Right lung (tissue), 10 donors: ENCODE data around the gene USP20. TPM values are rescaled to one million over a fixed set of nuclear protein-coding genes. Genes with fewer than 3 reads are reported as not detected.
"Not testable (repeated sequence)": the region's sequence is repeated elsewhere in the genome, so short reads cannot be mapped to it uniquely, and the experiment has no call there.

Experiments
- DNase-seq, 2 donors: peaks; one replicate each; pipeline ENCODE4 v3.0.0-alpha.2; 2013
- long read RNA-seq, 8 donors: transcript quantifications; one replicate each; lab custom pipeline, GENCODE V29; 2026
- polyA plus RNA-seq, 5 donors: library from polyadenylated mRNA; unstranded; fragments of 120-200 nt; gene quantifications; one replicate each; pipeline versions ENCODE4 v1.2.1 to v1.2.3, GENCODE V29; 2013; ENCODE audit warnings: inconsistent platforms in 1 of 5, low replicate concordance in 1 of 5; ENCODE audit not compliant: insufficient read length in 5 of 5, insufficient read depth in 1 of 5

The USP20 gene
- polyA plus RNA-seq, result 10 to 100 TPM; 17.3 to 24.3 (median 21.0) TPM
- long read RNA-seq, donor 1, partial matches to known transcripts, result 10 of 10 reads
- long read RNA-seq, donor 1, other reads (novel, unspliced or antisense), result 0 of 10 reads
- long read RNA-seq, donor 2, partial matches to known transcripts, result 0 of 1 reads
- long read RNA-seq, donor 2, other reads (novel, unspliced or antisense), result 0 of 1 reads
- long read RNA-seq, donor 3, result 0 reads
- long read RNA-seq, donor 4, result 0 reads
- long read RNA-seq, donor 5, partial matches to known transcripts, result 6 of 6 reads
- long read RNA-seq, donor 5, other reads (novel, unspliced or antisense), result 0 of 6 reads
- long read RNA-seq, donor 6, full-length matches to known transcripts, result 1 of 1 reads
- long read RNA-seq, donor 6, partial matches to known transcripts, result 0 of 1 reads
- long read RNA-seq, donor 6, other reads (novel, unspliced or antisense), result 0 of 1 reads
- long read RNA-seq, donor 7, full-length matches to known transcripts, result 3 of 3 reads
- long read RNA-seq, donor 7, partial matches to known transcripts, result 0 of 3 reads
- long read RNA-seq, donor 7, other reads (novel, unspliced or antisense), result 0 of 3 reads
- long read RNA-seq, donor 8, result 0 reads

DNA sequence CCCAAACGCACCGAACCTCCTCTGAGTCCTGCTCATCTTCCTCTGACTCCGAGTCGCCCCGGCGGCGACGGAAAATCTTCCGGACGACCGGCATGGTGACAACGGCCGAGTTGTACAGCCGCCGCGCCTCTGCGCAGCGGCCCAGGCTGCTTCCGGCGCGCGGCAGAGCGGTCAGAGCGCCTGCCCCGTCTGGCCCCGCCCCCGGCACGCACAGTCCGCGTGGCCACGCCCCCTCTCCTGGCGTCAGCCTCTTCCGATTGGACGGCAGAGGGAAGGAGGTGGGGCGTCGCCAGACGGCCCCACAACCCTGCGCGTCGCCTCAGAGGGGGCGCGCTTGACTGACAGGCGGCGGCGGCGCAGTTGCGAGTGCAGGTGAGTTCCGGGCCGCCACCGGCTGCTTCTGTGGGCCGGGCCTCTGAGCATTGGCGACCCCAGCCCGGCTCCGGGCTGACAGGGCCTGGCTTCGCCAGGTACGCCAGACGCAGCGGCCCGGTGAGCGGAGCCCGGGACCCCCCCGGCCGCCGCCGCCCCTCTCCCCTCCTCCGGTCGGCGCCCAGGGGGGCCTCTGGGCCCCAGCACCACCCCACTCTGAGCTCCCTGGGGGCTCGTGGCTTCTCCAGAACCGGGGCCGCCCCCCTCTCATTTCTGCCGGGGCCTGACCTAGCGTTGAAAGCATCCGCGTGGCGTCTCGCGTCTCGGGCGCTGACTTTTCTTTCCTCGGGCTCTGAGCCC, at the start of gene USP20, which contains the start of gene C9orf78:
Gene USP20 (plus strand): TSS at position 331 of the 732 bp plus-strand sequence. CDS start 17,098 bp downstream, outside the sequence.
Gene C9orf78 (minus strand): TSS at position 148 of the 732 bp plus-strand sequence. CDS start 54 bp downstream, at position 94.
- peak; percentile 97 to 98 for DNase-seq

GRCh38 chr9:129785866-129786265, 49.4 kb upstream of the USP20 start:
- no peak for DNase-seq

DNA sequence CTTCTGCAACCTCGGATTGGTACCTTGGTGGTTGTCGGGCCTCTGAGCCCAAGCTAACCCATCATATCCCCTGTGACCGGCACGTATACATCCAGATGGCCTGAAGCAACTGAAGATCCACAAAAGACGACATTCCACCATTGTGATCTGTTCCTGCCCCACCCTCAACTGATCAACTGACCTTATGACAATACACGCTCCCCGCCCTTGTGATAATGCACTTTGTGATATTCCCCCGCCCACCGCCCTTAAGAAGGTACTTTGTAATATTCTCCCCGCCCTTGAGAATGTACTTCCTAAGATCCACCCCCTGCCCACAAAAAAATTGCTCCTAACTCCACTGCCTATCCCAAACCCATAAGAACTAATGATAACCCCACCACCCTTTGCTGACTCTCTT, 48.8 kb upstream of the USP20 start:
- no peak for DNase-seq

DNA sequence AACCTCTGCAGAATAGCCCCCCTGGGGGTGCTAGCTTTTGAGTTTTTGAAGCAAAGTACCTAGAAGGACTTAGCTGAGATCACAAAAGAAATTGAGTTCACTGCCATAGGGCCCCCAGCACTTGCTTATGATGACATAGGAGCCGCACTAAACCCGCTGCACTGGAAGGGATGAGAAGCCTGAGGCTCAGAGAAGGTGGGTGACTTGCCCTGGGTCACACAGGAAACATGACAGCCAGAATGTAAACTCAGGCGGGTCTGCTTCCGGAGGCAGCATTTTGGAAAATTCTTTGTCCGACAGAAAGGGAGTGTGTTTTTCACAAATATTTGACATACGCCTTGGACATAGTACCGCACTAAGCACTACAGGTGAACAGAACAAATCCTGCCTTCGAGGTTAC, 40.7 kb upstream of the USP20 start:
- DNase-seq, result no peak

- not testable (repeated sequence) for DNase-seq
Observed at GRCh38 chr9:129796029-129796428, 39.2 kb upstream of the USP20 start.

GRCh38 chr9:129798973-129799372, 36.3 kb upstream of the USP20 start:
- DNase-seq, result no peak

DNA sequence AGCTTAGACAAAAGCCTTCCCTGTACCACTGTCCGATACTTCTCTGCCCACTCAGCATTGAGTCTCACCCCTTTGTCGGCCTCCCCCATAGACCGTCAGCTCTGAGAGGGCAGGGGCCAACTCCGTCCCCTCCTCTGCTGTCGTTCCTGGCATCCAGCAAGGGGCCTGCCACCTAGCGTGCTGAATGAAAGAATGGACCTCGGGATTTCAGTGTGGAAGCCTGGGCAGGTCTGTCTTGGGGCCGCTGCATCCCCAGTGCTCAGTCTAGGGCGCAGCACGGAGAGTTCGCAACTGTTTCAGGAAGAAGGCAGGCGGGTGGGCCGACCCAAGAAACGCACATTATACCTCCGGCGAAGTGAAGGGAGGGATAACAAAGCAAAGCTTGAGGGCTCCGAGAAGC, 33.8 kb upstream of the USP20 start:
- DNase-seq, result no peak

DNA sequence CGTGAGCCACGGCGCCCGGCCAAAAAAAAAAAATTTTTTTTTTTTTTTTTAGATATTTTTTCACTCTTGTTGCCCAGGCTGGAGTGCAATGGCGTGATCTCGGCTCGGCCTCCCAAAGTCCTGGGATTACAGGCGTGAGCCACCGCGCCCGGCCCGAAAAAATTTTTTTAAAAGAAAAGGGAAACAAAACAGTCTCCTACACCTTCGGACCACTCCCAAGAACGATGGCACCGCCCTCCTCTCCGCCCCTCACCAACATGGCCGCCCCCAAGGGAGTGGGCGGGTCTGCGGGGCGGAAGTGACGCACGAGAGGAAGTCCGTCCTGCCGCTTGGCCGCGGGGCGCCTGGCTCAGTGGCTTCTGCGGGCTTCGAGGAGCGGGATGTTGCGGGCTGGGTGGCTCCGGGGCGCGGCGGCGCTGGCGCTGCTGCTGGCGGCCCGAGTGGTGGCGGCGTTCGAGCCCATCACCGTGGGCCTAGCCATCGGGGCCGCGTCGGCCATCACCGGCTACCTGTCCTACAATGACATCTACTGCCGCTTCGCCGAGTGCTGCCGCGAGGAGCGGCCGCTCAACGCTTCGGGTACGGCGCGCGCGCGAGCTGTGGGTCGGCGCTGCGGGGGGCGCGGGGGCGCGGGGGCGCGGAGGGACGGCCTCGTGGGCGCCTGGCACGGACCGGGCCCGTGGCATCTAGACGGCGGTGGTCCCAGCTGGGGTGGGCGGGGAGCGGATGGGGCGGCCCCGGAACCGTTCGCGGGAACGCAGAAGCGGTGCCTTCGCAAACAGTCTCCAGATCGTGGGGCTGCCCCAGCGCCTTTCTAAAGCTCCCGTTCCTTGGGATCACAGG, 32.2 kb upstream of the USP20 start, which contains the start of gene TOR1B:
Gene TOR1B (plus strand): TSS at position 352 of the 843 bp plus-strand sequence. CDS start 29 bp downstream, at position 381.
- DNase-seq, result peak; percentile 91 to 92

GRCh38 chr9:129803676-129804060, 31.6 kb upstream of the USP20 start:
- DNase-seq, result no peak

GRCh38 chr9:129806061-129806460, 29.2 kb upstream of the USP20 start:
- DNase-seq, result no peak

DNA sequence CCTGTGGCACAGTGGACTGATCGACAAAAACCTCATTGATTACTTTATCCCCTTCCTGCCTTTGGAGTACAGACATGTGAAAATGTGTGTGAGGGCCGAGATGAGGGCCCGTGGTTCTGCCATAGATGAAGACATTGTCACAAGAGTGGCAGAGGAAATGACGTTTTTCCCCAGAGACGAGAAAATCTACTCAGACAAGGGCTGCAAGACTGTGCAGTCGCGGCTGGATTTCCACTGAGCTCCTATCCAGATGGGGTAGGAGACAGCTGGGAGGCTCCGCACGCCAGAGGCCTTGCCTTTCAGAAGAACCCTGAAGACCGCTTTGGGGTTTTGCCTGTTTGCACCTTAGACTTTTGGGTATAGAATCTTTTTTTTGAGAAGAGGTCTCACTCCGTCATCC, 25.9 kb upstream of the USP20 start:
- DNase-seq, result no peak

- DNase-seq, result no peak
Observed at GRCh38 chr9:129810116-129810515, 25.1 kb upstream of the USP20 start.

- no peak for DNase-seq
Observed at GRCh38 chr9:129810788-129811187, 24.5 kb upstream of the USP20 start.

DNA sequence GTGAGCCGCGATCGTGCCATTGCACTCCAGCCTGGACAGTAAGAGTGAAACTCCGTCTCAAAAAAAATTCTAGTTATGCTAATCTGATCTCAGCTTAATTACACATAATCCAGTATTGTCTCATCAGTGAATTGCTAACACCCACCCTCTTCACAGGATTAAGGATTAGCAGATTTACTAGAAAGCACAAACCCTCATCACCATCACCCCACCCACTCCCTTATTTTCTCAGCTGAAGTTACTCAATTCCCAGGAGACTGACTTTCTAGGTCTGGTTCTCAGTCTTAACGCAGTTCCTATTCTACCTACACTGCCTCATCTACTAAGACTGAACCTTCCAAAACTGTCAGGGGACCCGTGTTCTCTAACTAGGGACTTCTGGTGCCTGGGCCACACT, 23.3 kb upstream of the USP20 start:
- no peak for DNase-seq

GRCh38 chr9:129812385-129812784, 22.9 kb upstream of the USP20 start:
- DNase-seq, result no peak

DNA sequence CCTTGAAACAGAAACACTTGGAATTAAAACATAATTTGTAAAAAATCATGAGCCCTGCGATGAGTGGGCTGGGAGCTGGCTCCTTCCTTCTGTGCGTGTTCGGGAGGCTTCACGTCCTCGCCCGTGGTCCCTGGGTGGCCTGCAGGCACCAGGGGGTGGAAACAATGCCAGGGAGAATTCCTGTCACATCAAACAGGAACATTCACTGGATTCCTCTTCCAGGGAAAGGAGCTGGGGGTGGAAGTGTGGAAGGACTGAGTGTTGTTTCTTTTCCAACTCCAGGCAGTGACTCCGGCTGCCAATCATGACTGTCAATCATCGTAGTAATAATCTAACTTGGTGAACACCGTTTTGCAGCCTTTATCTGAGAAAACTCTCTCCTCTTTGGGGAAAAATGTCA, 21.6 kb upstream of the USP20 start:
- DNase-seq, result no peak

- DNase-seq, result no peak
Observed at GRCh38 chr9:129814432-129815223, 20.6 kb upstream of the USP20 start.

GRCh38 chr9:129815278-129815677, 20.0 kb upstream of the USP20 start:
- DNase-seq, result no peak

GRCh38 chr9:129816501-129817435, 18.5 kb upstream of the USP20 start:
- no peak for DNase-seq
